ENCODE data around the gene SNRNP35.

SNRNP35 gene

DNA sequence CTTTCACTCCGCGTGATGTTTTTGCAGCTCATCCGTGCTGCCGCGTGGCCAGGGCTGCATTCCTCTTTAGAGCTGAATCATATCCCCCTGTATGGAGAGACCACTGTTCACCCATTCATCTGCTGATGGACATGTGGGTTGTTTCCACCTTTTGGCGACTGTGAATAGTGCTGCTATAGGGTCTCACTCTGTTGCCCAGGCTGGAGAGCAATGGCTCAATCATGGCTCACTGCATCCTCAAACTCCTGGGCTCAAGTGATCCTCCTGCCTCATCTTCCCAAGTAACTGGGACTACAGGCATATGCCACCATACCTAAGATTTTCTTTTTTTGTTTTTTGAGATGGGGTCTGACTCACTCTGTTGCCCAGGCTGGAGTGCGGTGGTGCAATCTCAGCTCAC lies 39.1 kb downstream of the SNRNP35 start:
- no peak overlapping the region for H3K27ac ChIP-seq
- TF ChIP-seq, protein P1, sequence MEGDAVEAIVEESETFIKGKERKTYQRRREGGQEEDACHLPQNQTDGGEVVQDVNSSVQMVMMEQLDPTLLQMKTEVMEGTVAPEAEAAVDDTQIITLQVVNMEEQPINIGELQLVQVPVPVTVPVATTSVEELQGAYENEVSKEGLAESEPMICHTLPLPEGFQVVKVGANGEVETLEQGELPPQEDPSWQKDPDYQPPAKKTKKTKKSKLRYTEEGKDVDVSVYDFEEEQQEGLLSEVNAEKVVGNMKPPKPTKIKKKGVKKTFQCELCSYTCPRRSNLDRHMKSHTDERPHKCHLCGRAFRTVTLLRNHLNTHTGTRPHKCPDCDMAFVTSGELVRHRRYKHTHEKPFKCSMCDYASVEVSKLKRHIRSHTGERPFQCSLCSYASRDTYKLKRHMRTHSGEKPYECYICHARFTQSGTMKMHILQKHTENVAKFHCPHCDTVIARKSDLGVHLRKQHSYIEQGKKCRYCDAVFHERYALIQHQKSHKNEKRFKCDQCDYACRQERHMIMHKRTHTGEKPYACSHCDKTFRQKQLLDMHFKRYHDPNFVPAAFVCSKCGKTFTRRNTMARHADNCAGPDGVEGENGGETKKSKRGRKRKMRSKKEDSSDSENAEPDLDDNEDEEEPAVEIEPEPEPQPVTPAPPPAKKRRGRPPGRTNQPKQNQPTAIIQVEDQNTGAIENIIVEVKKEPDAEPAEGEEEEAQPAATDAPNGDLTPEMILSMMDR (conservative IDR thresholded peaks at IDR 0.05), result no peak

DNA sequence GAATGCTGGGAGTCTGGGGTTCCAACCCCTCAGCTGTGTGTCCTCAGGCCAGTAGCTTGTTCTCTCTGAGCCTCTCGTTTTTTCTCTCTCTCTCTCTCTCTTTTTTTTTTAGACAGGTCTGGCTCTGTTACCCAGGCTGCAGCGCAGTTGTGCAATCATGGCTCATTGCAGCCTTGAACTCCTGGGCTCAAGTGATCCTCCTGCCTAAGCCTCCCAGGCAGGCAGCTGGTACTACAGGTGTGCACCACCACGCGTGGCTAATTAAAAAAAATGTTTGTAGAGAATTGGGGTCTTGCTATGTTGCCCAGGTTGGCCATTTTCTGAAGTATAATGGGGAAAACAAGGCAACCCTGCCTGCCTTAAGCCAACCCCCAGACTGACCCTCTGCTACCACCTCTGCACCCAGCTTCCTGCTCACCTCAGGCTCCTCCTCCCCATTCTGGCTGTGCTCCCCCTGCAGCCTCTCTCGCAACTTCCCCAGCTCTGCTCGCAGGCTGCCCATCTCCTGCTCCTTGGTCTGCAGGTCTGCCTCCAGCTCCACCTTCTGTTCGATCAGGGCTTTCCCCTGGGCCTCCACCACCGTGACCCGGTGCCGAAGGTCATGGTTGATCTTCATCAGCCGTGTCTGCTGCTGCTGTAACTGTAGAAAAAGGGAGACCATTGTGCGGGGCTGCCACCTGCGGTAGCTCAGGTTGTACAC lies 40.3 kb downstream of the SNRNP35 start:
- TF ChIP-seq, protein P1 (conservative IDR thresholded peaks at IDR 0.05), result no peak
- no peak overlapping the region for H3K27ac ChIP-seq

DNA sequence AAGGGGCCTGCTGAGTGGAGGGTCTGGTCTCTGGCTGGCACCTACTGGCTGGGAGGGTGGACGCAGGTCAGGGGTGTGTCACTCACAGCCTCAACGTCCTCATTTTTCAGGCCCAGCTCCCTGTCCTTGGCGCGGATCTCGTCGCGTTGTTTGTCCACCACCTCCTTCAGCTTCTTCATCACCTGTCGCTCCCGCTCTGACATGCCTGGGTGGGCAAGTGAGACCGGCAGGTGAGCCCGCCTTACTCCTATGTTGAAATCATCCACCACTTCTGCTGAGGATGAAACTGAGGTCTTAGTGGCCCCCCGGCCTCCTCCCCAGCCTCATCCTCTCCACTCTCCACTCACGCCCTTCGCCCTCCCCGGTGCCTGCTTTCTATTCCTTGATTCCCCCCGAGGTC lies 41.4 kb downstream of the SNRNP35 start:
- H3K27ac ChIP-seq, result no peak overlapping the region
- TF ChIP-seq, protein P1 (conservative IDR thresholded peaks at IDR 0.05), result no peak

DNA sequence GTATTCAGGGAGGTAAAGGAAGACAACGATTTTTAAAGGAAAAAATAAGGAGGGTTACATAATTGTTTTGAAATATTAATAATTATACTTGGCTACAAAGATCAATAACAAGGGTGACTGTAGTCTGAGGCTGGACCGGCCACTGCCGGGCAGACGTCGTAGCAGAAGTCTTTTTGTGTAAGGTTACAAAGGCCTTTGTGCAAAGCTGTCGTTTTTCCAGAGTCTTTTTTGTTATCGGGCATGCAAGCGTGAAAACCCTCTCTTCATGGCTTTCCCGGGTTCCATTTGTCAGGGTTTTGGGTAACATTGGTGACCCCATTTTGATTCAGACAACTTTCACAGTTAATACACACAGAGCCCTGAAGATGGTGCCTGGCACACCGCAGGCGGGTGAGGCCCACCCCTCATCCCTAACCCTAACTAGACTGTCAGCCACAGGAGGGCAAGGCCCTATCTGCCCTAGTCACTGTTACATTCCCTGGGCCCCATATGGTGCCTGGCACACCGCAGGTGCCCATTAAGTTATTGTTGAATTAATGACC lies 44.3 kb downstream of the SNRNP35 start:
- TF ChIP-seq, protein P1 (conservative IDR thresholded peaks at IDR 0.05), result no peak
- H3K27ac ChIP-seq, result no peak overlapping the region

DNA sequence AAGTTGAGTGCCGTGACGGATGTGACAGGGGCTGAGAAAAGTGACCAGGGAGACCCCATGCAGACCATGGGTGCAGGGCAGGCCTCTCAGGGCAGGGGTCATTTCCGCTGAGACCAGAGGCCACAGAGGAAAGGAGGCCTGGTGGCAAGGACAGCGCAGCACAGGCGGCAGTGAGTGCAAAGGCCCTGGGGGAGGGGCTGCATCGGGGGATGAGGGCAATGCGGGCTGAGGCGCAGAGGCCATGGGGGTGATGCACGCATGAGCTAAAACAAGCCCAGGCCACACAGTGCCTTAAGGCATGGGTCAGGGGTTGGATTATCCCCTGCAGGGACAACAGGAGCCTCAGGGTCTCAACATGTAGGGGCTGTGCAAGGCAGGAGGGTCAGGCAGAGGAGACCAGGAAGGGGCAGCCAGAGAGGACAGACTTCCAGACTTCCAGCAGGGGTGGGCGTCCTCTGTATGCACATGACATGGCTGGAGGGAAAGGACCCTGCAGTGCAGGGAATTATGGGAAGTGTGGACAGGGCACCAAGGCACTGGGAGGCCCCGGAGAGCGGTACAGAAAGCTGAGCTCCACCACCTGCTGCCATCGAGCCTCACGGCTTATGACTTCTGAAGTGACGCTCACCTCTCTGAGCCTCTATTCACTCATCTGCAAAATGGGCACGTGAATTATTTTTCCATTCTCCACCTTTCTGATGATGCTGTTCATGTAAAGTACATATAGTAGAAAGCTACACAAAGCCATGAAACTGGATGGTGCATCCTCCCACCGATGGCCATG lies 48.3 kb downstream of the SNRNP35 start:
- TF ChIP-seq, protein P1 (conservative IDR thresholded peaks at IDR 0.05), result no peak
- H3K27ac ChIP-seq, result no peak overlapping the region

DNA sequence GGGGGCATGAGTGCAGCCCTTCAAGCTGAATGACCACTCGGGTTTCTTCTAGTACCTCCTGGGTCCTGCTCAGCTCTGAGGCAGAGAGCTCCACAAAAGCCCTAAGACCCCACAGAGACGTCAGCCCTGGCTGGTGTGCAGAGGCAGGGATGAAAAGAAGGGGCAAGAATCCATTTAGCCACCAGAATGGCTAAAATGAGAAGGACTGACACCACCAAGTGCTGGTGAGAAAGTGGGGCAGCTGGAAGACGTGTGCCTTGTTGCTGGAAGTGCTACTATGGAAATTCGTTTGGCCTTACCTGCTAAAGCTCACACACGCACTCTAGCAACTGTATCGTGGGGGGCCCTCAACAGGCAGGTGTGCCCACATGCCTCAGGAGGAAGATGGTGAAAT lies 48.9 kb downstream of the SNRNP35 start:
- no peak overlapping the region for H3K27ac ChIP-seq
- TF ChIP-seq, protein P1 (conservative IDR thresholded peaks at IDR 0.05), result no peak

DNA sequence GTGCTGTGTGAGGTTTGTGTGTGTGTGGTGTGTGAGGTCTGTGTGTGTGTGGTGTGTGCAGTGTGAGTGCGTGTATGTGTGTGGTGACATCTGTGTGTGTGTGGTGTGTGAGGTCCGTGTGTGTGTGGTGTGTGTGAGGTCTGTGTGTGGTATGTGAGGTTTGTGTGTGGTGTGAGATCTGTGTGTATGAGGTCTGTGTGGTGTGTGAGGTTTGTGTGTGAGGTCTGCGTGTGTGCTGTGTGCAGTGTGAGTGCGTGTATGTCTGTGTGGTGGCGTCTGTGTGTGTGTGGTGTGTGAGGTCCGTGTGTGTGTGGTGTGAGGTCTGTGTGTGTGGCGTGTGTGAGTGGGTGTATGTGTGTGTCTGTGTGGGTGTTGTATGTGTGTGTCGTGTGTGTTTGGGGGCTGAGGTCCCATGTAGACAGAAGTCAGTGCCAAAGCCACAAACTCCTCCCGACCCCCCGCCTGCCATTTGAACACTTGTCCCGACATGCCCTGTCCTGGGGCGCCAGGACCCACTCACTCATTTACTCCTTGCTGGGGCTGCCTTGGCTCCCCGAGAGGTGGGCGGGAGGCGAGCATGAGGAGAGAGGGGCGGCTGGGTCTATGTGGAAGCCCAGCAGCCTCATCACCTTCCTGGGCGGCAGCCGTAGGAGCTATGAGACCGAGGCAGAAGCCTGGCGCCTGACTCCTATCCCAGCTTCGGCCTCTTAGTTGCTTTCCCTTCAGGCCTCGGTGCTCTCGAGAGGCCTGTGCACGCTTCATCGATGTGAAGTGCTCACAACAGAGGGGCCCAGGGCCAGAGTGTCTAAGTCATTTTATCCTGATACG lies 55.1 kb downstream of the SNRNP35 start:
- TF ChIP-seq, protein P1 (conservative IDR thresholded peaks at IDR 0.05), result no peak
- no peak overlapping the region for H3K27ac ChIP-seq
